Measurements from ENCODE around the gene SSH3.

- no peak for TF ChIP-seq ZNF274 (IDR thresholded peaks at IDR 0.05; ENCODE audit: low read depth, low read length)
- TF ChIP-seq YY1 (IDR thresholded peaks at IDR 0.05; ENCODE audit: insufficient read depth, insufficient read length) = no peak
- TF ChIP-seq SUZ12 (IDR thresholded peaks at IDR 0.05; ENCODE audit: extremely low read depth, insufficient read depth, insufficient read length) = no peak
These were observed 4.2 kb downstream of the SSH3 start for GRCh38 chr11:67307545-67308001.

All from NT2/D1 (cell line).